ENCODE measurements around the gene COL6A3. TPM values are rescaled to one million over a fixed set of nuclear protein-coding genes. Genes with fewer than 3 reads are reported as not detected.
A peak's percentile ranks its signal among the peaks of the same experiment; 100 is the strongest.

Gene COL6A3
- total and polyA plus RNA-seq, 9 of the 15 experiments (the other 6 are each of a cell fraction or from before 2014, with no cell fraction given) = 0.07 to 4.1 (median 1.5) TPM

GRCh38 chr2:237359518-237359840 is 54.5 kb downstream of the COL6A3 start:
- 11% methylated on average over 7 of the region's 8 CpGs for WGBS (ENCODE audit: insufficient coverage, low coverage, missing lambda C conversion rate)

GRCh38 chr2:237358721-237359517 is 55.0 kb downstream of the COL6A3 start:
- WGBS (ENCODE audit: insufficient coverage, low coverage, missing lambda C conversion rate) = 29% methylated on average over 9 of the region's 9 CpGs
- in situ Hi-C loops (cut with MboI) (no loop called here), intact Hi-C loops (cut with micrococcal nuclease) (no loop called here)
- no peaks in the 10 kb centered on the region for H3K36me3 ChIP-seq (ENCODE audit: control insufficient read depth, insufficient read depth, low read length)
- H2AFZ ChIP-seq (ENCODE audit: low read depth, low read length) = no peak overlapping the region
- H3K27ac ChIP-seq (ENCODE audit: extremely low read depth, low read depth, low read length) = no peak overlapping the region
- no peak overlapping the region for H3K4me3 ChIP-seq
- no peaks in the 10 kb centered on the region for H3K4me1 ChIP-seq (replicated peaks in 1 of 2; ENCODE audit: control insufficient read depth in 2 of 2, insufficient read depth in 2 of 2, low read length in 2 of 2)
- POLR2A ChIA-PET = no interaction called here
- H3K79me2 ChIP-seq (ENCODE audit: control insufficient read depth, insufficient read depth, low read length) = no peaks in the 10 kb centered on the region
- peak; percentile 75 for TF ChIP-seq ZFP36 (IDR thresholded peaks at IDR 0.05; ENCODE audit: low read depth, low read length, partially characterized antibody)
- no peak for TF ChIP-seq ZNF77 (CRISPR knock-in tag; IDR thresholded peaks at IDR 0.05)
- no peak for TF ChIP-seq NFIX (CRISPR knock-in tag; IDR thresholded peaks at IDR 0.05; ENCODE audit: low read depth)
- TF ChIP-seq ARID1B (IDR thresholded peaks at IDR 0.05) = no peak
- no peak for TF ChIP-seq BCOR (IDR thresholded peaks at IDR 0.05)
- no peak for TF ChIP-seq RUNX1 (IDR thresholded peaks at IDR 0.05; ENCODE audit: low read depth)
- TF ChIP-seq RAD21 (CRISPR knock-in tag; conservative IDR thresholded peaks at IDR 0.05 in 1 of 2, IDR thresholded peaks at IDR 0.05 in 1 of 2) = no peak
- CTCF ChIA-PET (ENCODE audit: low intra/inter-chr PET ratio) = no interaction called here
- FAIRE-seq = no peak
- H3K27me3 ChIP-seq (ENCODE audit: control insufficient read depth in 2 of 2, insufficient read depth in 2 of 2, low read length in 2 of 2) = peaks cover 0 to 38% of the 10 kb centered on the region in 2 experiments; a peak in 4 of 5 replicates
- H3K9me1 ChIP-seq (ENCODE audit: control insufficient read depth, insufficient read depth, low read length) = no peaks in the 10 kb centered on the region
- H3K9ac ChIP-seq (ENCODE audit: insufficient read depth in 1 of 2, low read depth in 2 of 2, low read length in 2 of 2) = no peak overlapping the region
- H3K9me3 ChIP-seq (replicated peaks; ENCODE audit: control insufficient read depth, insufficient read depth, low read depth, low read length) = no peaks in the 10 kb centered on the region
- ATAC-seq = no peak
- BruUV-seq (replicated peaks) = no TSS peak
- H4K20me1 ChIP-seq (replicated peaks; ENCODE audit: control insufficient read depth, insufficient read depth, low read length) = no peaks in the 10 kb centered on the region
- DNase-seq (ENCODE audit: extremely low read depth in 1 of 4, low spot score in 3 of 4) = no peak
- no peak overlapping the region for H3K4me2 ChIP-seq (ENCODE audit: insufficient read depth, low read length)

More at GRCh38 chr2:237359518-237359840, 54.5 kb downstream of the COL6A3 start:
- no peak overlapping the region for H3K27ac ChIP-seq (ENCODE audit: extremely low read depth, low read depth, low read length)
- DNase-seq (ENCODE audit: extremely low read depth in 1 of 4, low spot score in 3 of 4) (no peak), FAIRE-seq (no peak), ATAC-seq (no peak)
- no peaks in the 10 kb centered on the region for H3K4me1 ChIP-seq (replicated peaks in 1 of 2; ENCODE audit: control insufficient read depth in 2 of 2, insufficient read depth in 2 of 2, low read length in 2 of 2)
- POLR2A ChIA-PET = no interaction called here
- TF ChIP-seq SRF (CRISPR knock-in tag; IDR thresholded peaks at IDR 0.05) (no peak), TOE1 (IDR thresholded peaks at IDR 0.05; ENCODE audit: borderline replicate concordance) (no peak), TOE1 (CRISPR knock-in tag; IDR thresholded peaks at IDR 0.05; ENCODE audit: borderline replicate concordance, low read depth) (no peak), TCF3 (CRISPR knock-in tag; IDR thresholded peaks at IDR 0.05) (no peak)
- no peaks in the 10 kb centered on the region for H3K9me3 ChIP-seq (replicated peaks; ENCODE audit: control insufficient read depth, insufficient read depth, low read depth, low read length)
- H3K36me3 ChIP-seq (ENCODE audit: control insufficient read depth, insufficient read depth, low read length) = no peaks in the 10 kb centered on the region
- no TSS peak for BruUV-seq (replicated peaks)
- no peak overlapping the region for H3K4me2 ChIP-seq (ENCODE audit: insufficient read depth, low read length)
- H4K20me1 ChIP-seq (replicated peaks; ENCODE audit: control insufficient read depth, insufficient read depth, low read length) = no peaks in the 10 kb centered on the region
- H2AFZ ChIP-seq (ENCODE audit: low read depth, low read length) = no peak overlapping the region
- peaks cover 0 to 39% of the 10 kb centered on the region in 2 experiments; a peak in 4 of 5 replicates for H3K27me3 ChIP-seq (ENCODE audit: control insufficient read depth in 2 of 2, insufficient read depth in 2 of 2, low read length in 2 of 2)
- H3K4me3 ChIP-seq = no peak overlapping the region
- no peaks in the 10 kb centered on the region for H3K9me1 ChIP-seq (ENCODE audit: control insufficient read depth, insufficient read depth, low read length)
- in situ Hi-C loops (cut with MboI) (no loop called here), intact Hi-C loops (cut with micrococcal nuclease) (no loop called here)
- no peak overlapping the region for H3K9ac ChIP-seq (ENCODE audit: insufficient read depth in 1 of 2, low read depth in 2 of 2, low read length in 2 of 2)
- no peaks in the 10 kb centered on the region for H3K79me2 ChIP-seq (ENCODE audit: control insufficient read depth, insufficient read depth, low read length)
- CTCF ChIA-PET (ENCODE audit: low intra/inter-chr PET ratio) = no interaction called here

Measured in K562 (cell line).